Endothelial cell of umbilical vein (primary cell): ENCODE results near the gene USP33. TPM values are rescaled to one million over a fixed set of nuclear protein-coding genes. Genes with fewer than 3 reads are reported as not detected.

ENCODE experiments used
- BruUV-seq: library from RNA; stranded (reverse); fragments of 400-500 nt; replicated peaks from 2 replicates; lab custom pipeline; 2021; lab: Mats Ljungman, UMichigan
- CTCF ChIA-PET: fragments of 300-600, 350-600 bp; sonication (Branson Sonifier 250); formaldehyde crosslinking; loops from one replicate; lab custom pipeline; 2021; ENCODE audit warnings: antibody characterized with exemption, inconsistent platforms; lab: Charles Lee
- POLR2A ChIA-PET: fragments of 300-600, 350-600 bp; sonication (Branson Sonifier 250); formaldehyde crosslinking; loops from one replicate; lab custom pipeline; 2021; ENCODE audit warnings: antibody characterized with exemption, inconsistent platforms; lab: Charles Lee
- DNase-seq: peaks from one replicate; pipeline ENCODE4 v3.0.0-alpha.2; 2011; ENCODE audit warnings: low read depth, low spot score
- FAIRE-seq: peaks from 2 replicates; lab custom pipeline; 2011; peaks lifted over from hg19 to GRCh38; lab: Jason Lieb, UNC
- H2AFZ ChIP-seq: 2 replicates; pipeline ENCODE4 v1.6.0; 2012; ENCODE audit warnings: low read depth, low read length, control low read depth, inconsistent platforms
- H3K27ac ChIP-seq: 2 replicates; pipeline ENCODE4 v1.5.1; 2011; ENCODE audit warnings: low read depth, mild to moderate bottlenecking, control low read depth, low read length, moderate library complexity; ENCODE audit not compliant: insufficient read depth
- H3K27me3 ChIP-seq, 2 experiments: 2 replicates each; pipeline versions ENCODE4 v1.6.0 to v1.6.1; 2011; ENCODE audit warnings: low read length in 2 of 2, mixed read lengths in 1 of 2; ENCODE audit not compliant: control insufficient read depth in 2 of 2, insufficient read depth in 2 of 2
- H3K36me3 ChIP-seq, 2 experiments: 2 replicates in 1 of 2; 3 replicates in 1 of 2; pipeline ENCODE4 v1.5.1; 2011; ENCODE audit warnings: low read length in 2 of 2, mild to moderate bottlenecking in 1 of 2, moderate library complexity in 1 of 2; ENCODE audit not compliant: control insufficient read depth in 2 of 2, insufficient read depth in 2 of 2; ENCODE audit errors: extremely low read depth in 1 of 2
- H3K4me1 ChIP-seq: 3 replicates; pipeline ENCODE4 v1.5.1; 2011; ENCODE audit warnings: mild to moderate bottlenecking, low read length; ENCODE audit not compliant: control insufficient read depth, insufficient read depth; ENCODE audit errors: extremely low read depth
- H3K4me2 ChIP-seq: 2 replicates; pipeline ENCODE4 v1.6.1; 2011; ENCODE audit warnings: low read length, control low read depth, mixed read lengths; ENCODE audit not compliant: insufficient read depth
- H3K4me3 ChIP-seq, 3 experiments: fragments of 200-600 bp in 1 of 3; sonication (generic), shearing (Covaris generic) in 1 of 3; replicated peaks in 1 of 3; 2 replicates each; pipeline ENCODE4 v1.5.1; 2011 to 2016; ENCODE audit warnings: control low read depth in 3 of 3, low read length in 3 of 3, mild to moderate bottlenecking in 2 of 3, inconsistent platforms in 1 of 3, low read depth in 1 of 3, moderate library complexity in 1 of 3; ENCODE audit not compliant: insufficient read depth in 1 of 3
- H3K79me2 ChIP-seq: 2 replicates; pipeline ENCODE4 v1.6.0; 2012; ENCODE audit warnings: low read length, inconsistent platforms; ENCODE audit not compliant: control insufficient read depth, insufficient read depth
- H3K9ac ChIP-seq: replicated peaks from 2 replicates; pipeline ENCODE3; 2011; ENCODE audit warnings: low read length, control low read depth; ENCODE audit not compliant: insufficient read depth; ENCODE audit errors: extremely low read depth
- H3K9me1 ChIP-seq: replicated peaks from 3 replicates; pipeline ENCODE4 v1.6.0; 2011; ENCODE audit warnings: mild to moderate bottlenecking, low read length; ENCODE audit not compliant: control insufficient read depth, insufficient read depth; ENCODE audit errors: extremely low read depth
- H3K9me3 ChIP-seq: replicated peaks from 2 replicates; pipeline ENCODE4 v1.5.1; 2012; ENCODE audit warnings: low read length, inconsistent platforms; ENCODE audit not compliant: control insufficient read depth, insufficient read depth
- H4K20me1 ChIP-seq: replicated peaks from 2 replicates; pipeline ENCODE3; 2011; ENCODE audit warnings: mild to moderate bottlenecking, low read length; ENCODE audit not compliant: control insufficient read depth, insufficient read depth; ENCODE audit errors: extremely low read depth
- CTCF ChIP-seq, 2 donors: IDR thresholded peaks; 1 replicate in 1 of 2; 2 replicates in 1 of 2; pipeline ENCODE4 v1.5.1; 2011; ENCODE audit warnings: low read length in 2 of 2, mild to moderate bottlenecking in 2 of 2, moderate library complexity in 2 of 2, control low read depth in 1 of 2, inconsistent platforms in 1 of 2, low read depth in 1 of 2; ENCODE audit not compliant: insufficient read depth in 1 of 2; ENCODE audit errors: extremely low read depth in 1 of 2
- EZH2 ChIP-seq: IDR thresholded peaks from 2 replicates; pipeline ENCODE4 v1.6.1; 2012; ENCODE audit warnings: borderline replicate concordance, low read depth, mild to moderate bottlenecking, moderate library complexity, low read length, inconsistent platforms; ENCODE audit not compliant: severe bottlenecking
- FOS ChIP-seq: IDR thresholded peaks from 2 replicates; pipeline ENCODE4 v1.6.1; 2011; ENCODE audit warnings: mild to moderate bottlenecking, low read length, moderate library complexity, borderline replicate concordance; ENCODE audit not compliant: insufficient read depth
- GATA2 ChIP-seq: IDR thresholded peaks from 2 replicates; pipeline ENCODE4 v1.7.0; 2011; ENCODE audit warnings: low read depth, mild to moderate bottlenecking, moderate library complexity, mixed read lengths, low read length; ENCODE audit not compliant: insufficient read length, insufficient read depth
- JUN ChIP-seq: IDR thresholded peaks from 2 replicates; pipeline ENCODE4 v1.6.1; 2011; ENCODE audit warnings: borderline replicate concordance, low read depth; ENCODE audit not compliant: insufficient read length, insufficient read depth
- MYC ChIP-seq: IDR thresholded peaks from one replicate; pipeline ENCODE4 v1.6.1; 2011; ENCODE audit warnings: mild to moderate bottlenecking, low read depth, low read length
- POLR2A ChIP-seq: IDR thresholded peaks from 2 replicates; pipeline ENCODE4 v1.6.1; 2012; ENCODE audit warnings: low read depth, mild to moderate bottlenecking, control low read depth, low read length
- POLR2AphosphoS5 ChIP-seq: IDR thresholded peaks from 2 replicates; pipeline ENCODE4 v1.6.1; 2012; ENCODE audit warnings: low read depth, mild to moderate bottlenecking, control low read depth, low read length, moderate library complexity; ENCODE audit not compliant: insufficient read depth
- dilution Hi-C: fragments of 300-500 bp; cut with MboI; formaldehyde crosslinking; loops from one replicate; pipeline ENCODE4 v1.15.0; 2019; ENCODE audit warnings: low sequenced_read_pairs; ENCODE audit not compliant: extremely low pct_ligation_motif_present
- intact Hi-C: fragments of 100-400 bp; cut with micrococcal nuclease; formaldehyde crosslinking; loops from one replicate; pipeline ENCODE4 v1.10.0; 2022
- polyA plus RNA-seq, 4 experiments: library from polyadenylated mRNA; depleted of rRNA in 3 of 4; stranded (reverse) in 3 of 4; unstranded in 1 of 4; fragments of >200 nt; gene quantifications; 2 replicates each; pipeline versions ENCODE4 v1.2.1 to v1.2.3, GENCODE V29; 2011 to 2012; ENCODE audit warnings: missing spikeins in 1 of 4
- total RNA-seq: library from RNA; stranded (reverse); gene quantifications from 2 replicates; pipeline ENCODE4 v1.2.3, GENCODE V29; 2021
- TF ChIP-seq, protein P1 (sequence below): IDR thresholded peaks from 2 replicates; pipeline ENCODE4 v1.6.1; 2011; ENCODE audit not compliant: insufficient read depth, insufficient read length

The USP33 gene
- total and polyA plus RNA-seq, 2 donors (not counting 3 experiments of a cell fraction or from before 2014, with no cell fraction given) = 22.5 to 46.4 TPM

GRCh38 chr1:77709727-77710126 is 49.9 kb downstream of the USP33 start:
- H3K9me1 ChIP-seq = no peaks in the 10 kb centered on the region
- no peak for TF ChIP-seq POLR2AphosphoS5
- no peak for TF ChIP-seq MYC
- TF ChIP-seq POLR2A = no peak
- no peak for TF ChIP-seq FOS
- no peak for TF ChIP-seq JUN
- TF ChIP-seq, protein P1, sequence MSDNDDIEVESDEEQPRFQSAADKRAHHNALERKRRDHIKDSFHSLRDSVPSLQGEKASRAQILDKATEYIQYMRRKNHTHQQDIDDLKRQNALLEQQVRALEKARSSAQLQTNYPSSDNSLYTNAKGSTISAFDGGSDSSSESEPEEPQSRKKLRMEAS = no peak
- TF ChIP-seq EZH2 = no peak
- no peak for TF ChIP-seq GATA2
- no peak for TF ChIP-seq CTCF (IDR thresholded peaks at IDR 0.05; ENCODE audit: extremely low read depth in 1 of 2, insufficient read depth in 1 of 2, low read depth in 1 of 2, low read length in 2 of 2)
- H3K79me2 ChIP-seq = no peaks in the 10 kb centered on the region
- no peaks in the 10 kb centered on the region for H4K20me1 ChIP-seq
- dilution Hi-C loops (no loop called here), intact Hi-C loops (no loop called here)
- H3K27ac ChIP-seq = no peak overlapping the region
- H3K4me2 ChIP-seq = no peak overlapping the region
- no peak overlapping the region for H2AFZ ChIP-seq
- POLR2A ChIA-PET = interaction anchor here (0.6 kb wide), 1 partner anchor 1895 kb away, joined by 3 read pairs; no protein-coding TSS in a partner anchor
- BruUV-seq = no TSS peak
- H3K27me3 ChIP-seq = no peaks in the 10 kb centered on the region
- no peaks in the 10 kb centered on the region for H3K9me3 ChIP-seq
- H3K4me3 ChIP-seq = no peak overlapping the region
- DNase-seq (no peak), FAIRE-seq (no peak)
- H3K36me3 ChIP-seq = peaks cover 3 to 13% of the 10 kb centered on the region in 2 experiments
- CTCF ChIA-PET = no interaction called here
- H3K9ac ChIP-seq = no peak overlapping the region
- peaks cover 1% of the 10 kb centered on the region for H3K4me1 ChIP-seq
